Stimulated activated CD8-positive, alpha-beta memory T cell treated with anti-CD3 and anti-CD28 coated beads, Interleukin-15, amount 100 ng/mL, for 4 hours (primary cell): Measurements from ENCODE around the gene ACSS1.

Source experiments
- DNase-seq, 2 donors: peaks; one replicate each; pipeline ENCODE4 v3.0.0-alpha.2; 2020; ENCODE audit warnings: low read depth in 2 of 2

ACSS1 gene

GRCh38 chr20:25058847-25059810, 1.2 kb upstream of the ACSS1 start:
- no peak for DNase-seq

- peak; percentile 63 to 64 for DNase-seq
Measured at GRCh38 chr20:25057234-25058050, 497 bp downstream of the ACSS1 start.

DNA sequence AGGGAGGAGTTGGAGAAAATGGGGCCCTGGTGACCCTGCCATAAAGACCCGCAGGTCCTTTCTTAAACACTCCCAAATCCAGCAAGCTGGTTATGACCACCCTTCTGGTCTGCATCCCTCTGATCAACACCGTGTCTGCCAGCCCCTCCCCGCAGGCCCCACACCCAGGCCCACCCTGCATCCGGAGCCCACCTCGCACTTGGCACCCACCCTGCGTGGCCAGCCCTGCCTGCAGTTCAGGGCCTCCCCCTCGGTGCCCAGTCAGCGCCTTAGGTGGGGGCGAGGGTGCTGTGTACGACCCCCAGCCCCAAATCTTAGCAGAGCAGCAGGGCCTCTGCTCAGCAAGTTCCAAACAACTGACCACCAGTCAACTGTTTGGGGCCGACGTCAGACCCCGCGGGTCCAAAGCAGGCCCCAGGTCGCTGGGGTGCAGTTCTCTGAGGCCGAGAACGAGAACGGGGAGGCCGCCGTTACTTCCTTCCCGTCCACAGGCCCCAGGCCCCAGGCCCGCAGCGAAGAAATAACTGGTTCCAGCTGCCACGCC, 1.2 kb downstream of the ACSS1 start:
- no peak for DNase-seq

DNA sequence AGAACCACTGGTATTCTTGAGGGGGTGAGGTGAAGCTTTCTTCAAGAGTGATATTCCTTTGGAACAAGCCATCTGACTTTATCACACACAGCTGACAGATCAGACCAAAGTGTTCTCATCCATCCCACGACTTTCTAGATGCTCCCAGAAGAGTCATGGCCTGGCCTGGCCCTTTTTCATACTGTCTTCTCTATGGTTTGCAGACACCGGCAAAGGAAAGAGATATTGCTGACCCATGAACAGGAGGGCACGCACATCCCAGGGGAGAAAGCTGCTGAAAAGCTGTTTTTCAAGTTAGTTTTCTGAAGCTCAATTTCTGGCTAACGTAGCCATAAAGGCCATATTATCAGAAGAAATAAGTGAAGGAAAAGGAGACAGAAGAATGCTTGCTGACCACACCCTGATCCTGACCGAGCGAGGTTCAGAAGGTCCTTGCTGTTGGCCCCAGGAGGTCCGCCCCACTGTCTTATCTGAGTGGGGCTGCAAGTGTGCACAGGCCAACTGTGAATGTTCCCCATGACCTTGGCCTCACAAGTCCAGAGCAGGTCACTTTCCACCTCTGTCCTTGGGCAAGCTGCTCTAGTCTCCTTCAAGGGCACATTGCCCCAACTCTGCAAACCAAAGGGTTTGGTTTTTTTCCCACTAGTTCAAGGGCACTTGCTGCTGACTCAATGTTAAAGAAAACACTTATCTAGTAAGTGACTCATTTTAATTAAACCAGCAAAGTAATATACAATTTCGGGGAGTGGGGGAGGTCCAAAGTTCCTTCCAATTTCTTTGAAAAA, 2.0 kb downstream of the ACSS1 start:
- DNase-seq, result no peak

GRCh38 chr20:25054995-25055629, 2.8 kb downstream of the ACSS1 start:
- no peak for DNase-seq

GRCh38 chr20:25054096-25054820, 3.7 kb downstream of the ACSS1 start:
- DNase-seq, result no peak

- no peak for DNase-seq
Measured at GRCh38 chr20:25053255-25054031, 4.5 kb downstream of the ACSS1 start.

GRCh38 chr20:25052255-25053194, 5.4 kb downstream of the ACSS1 start:
- DNase-seq, result no peak

GRCh38 chr20:25051386-25052155, 6.4 kb downstream of the ACSS1 start:
- DNase-seq, result no peak

DNA sequence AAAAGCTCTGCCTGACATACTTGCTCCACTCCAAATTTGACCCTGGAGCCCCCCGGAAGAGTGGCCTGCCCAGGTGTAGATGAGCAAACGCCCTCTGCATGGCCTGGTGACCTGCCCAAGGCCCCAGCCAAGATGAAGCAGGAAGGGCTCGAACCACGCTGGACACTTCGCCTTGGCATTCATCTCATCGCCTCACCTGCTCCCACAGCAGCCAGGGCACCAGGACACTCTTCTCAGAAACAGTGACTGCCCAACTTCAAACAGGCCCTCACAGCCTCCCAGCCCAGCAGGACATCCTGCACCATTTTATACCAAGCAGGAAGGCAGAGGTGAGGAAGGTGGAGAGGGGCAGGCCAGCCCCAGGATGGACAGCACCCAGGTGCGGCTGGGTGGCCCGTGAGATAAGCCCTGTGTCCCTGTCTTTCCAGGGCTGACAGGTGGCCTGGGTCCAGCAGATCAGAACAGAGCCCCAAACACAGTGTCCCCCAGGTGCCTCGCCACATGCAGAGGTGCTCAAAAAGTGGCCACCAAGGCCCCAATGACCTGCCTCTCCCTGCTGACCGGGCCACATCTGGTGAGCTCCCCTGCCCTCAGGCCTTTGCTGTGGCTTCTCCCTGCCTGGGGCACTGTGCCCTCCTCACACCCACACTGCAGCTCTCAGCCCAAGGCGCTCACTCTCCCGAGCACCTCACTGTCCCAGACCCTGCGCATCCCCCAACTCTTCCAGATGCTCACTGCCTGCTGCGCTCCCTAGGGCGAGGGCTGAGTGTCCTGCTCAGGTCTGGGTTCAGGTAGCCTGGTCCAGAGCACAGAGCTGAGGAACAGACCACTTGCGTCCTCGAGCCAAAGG, 7.2 kb downstream of the ACSS1 start:
- DNase-seq, result no peak

- DNase-seq, result no peak
Measured at GRCh38 chr20:25050082-25050481, 7.9 kb downstream of the ACSS1 start.

DNA sequence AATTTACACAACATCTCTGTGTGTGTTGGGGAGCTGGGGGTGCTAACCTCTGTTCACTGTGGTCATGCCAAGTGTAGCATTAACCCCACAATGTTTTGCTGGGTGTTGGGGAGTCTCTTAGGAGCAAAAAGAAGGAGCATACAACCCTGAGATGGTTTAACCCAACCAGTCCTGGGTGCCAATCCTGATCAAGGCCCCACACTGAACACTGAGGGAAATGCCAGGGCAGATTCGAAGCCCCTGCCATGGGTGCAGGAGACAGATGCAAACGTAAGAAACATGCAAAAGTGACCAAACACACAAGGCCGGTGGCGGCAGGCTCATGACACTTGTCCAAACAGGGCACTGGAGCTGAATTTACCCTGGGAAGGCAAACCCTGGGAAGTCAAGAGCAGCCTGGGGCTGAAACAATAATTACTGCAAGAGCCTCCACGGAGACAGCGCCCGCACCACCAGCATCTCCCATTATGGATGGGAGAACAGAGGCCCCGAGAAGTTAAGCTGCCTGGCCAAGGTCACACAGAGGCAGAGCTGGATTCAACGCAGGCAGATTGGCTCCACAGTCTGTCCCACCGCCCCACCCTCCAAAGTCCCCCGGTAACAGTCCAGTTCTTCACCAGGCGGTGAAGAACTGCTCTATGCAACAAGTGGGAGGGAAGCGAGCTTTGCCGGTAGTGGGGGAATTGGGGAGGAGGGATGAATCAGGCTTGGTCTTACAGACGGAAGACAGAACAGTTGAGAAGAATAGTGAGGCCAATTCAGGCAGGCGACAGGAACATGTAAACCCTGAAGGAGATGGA, 8.5 kb downstream of the ACSS1 start:
- DNase-seq, result no peak

DNA sequence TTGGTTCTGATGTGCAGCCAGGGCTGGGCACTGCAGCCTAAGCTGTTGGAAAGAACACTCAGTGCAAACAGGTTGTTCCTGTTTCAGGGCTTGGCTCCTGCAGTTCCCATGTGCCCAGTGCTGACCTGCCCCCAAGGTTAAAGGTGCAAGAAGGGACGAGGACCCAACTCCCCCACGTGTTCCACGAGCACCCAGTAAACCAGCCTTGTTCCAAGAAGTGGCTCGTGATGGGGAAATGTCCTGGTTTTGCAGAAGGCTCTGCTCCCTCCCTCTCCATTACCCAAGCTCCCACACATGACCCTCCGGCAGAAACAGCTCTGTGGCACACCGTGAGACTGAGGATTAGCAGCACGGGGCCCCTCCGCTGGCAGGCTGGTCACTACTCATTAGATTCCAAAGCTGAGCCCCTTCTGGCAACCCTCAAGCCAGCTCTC, 9.4 kb downstream of the ACSS1 start:
- no peak for DNase-seq

- DNase-seq, result no peak
Measured at GRCh38 chr20:25047766-25048165, 10.2 kb downstream of the ACSS1 start.

DNA sequence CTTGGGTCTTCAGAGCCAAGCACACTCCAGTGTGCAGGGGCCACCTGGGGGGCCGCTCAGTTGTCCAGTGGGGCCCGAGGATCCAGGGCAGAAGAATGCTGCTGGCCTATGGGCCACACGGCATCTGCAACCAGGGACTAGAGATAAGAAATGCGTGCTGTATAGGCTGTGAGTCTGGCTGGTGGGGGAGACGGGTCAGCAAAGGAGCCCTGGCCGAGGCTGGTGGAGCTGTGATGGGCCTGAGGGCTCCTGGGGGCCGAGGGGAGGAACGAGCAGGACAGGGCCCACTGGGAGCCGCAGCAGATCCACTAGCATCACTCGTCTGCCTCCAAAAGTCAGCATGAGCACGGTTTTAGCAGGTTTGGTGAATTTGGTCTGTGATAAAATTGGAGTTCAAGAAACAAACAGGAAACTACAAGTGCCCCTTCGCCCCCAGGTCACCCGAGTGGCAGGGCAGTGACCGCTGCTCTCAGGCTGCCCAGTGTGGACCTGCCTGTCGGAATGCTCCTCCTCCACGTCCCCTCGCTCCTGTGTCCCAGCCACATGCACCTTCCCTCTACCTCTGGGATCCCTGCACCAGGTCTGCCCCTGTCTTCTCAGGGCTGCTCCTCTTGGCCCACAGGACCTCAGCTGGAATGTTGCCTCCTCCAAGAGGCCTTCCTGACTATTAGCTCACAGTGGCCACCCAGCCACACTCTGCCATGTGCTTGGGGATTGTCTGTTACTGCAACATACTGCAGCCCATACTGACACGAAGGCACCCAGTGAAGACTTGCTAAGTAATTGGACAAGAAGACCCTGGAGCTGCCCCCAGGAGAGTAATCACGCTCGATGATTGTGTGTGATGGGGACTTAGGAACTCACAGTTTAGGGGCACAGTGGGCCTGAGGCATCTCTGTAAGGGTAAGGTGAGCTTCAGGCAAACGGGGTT, 10.9 kb downstream of the ACSS1 start:
- no peak for DNase-seq
